Mesothelial cell of epicardium (in vitro differentiated cells): ENCODE data around the gene MESP2. TPM values are rescaled to one million over a fixed set of nuclear protein-coding genes. Genes with fewer than 3 reads are reported as not detected.
"Not testable (repeated sequence)": the region's sequence is repeated elsewhere in the genome, so short reads cannot be mapped to it uniquely, and the experiment has no call there.

ENCODE experiments used
- DNase-seq, 2 experiments: peaks; one replicate each; pipeline ENCODE4 v3.0.0; 2021; ENCODE audit warnings: low spot score in 2 of 2; ENCODE audit not compliant: unreplicated experiment in 2 of 2
- H3K27ac Mint-ChIP-seq: 2 replicates; pipeline ENCODE4 v1.8.0; 2021; ENCODE audit warnings: mixed read lengths
- H3K27me3 Mint-ChIP-seq: 2 replicates; pipeline ENCODE4 v1.8.0; 2021; ENCODE audit warnings: low read depth, mixed read lengths
- H3K36me3 Mint-ChIP-seq: 2 replicates; pipeline ENCODE4 v1.8.0; 2021; ENCODE audit warnings: mixed read lengths
- H3K4me1 Mint-ChIP-seq: 2 replicates; pipeline ENCODE4 v1.8.0; 2021; ENCODE audit warnings: mixed read lengths
- H3K4me3 Mint-ChIP-seq: 2 replicates; pipeline ENCODE4 v1.8.0; 2021; ENCODE audit warnings: mild to moderate bottlenecking, moderate library complexity, mixed read lengths
- H3K9me3 Mint-ChIP-seq: 2 replicates; pipeline ENCODE4 v1.8.0; 2021; ENCODE audit warnings: mixed read lengths
- total RNA-seq: library from RNA; stranded (reverse); gene quantifications from 3 replicates; pipeline ENCODE4 v1.2.1, GENCODE V29; 2021
- TF ChIP-seq, protein P1 (sequence below): fragments of 200-600 bp; sonication (generic); IDR thresholded peaks from one replicate; pipeline ENCODE4 v1.5.0; 2021; ENCODE audit warnings: antibody characterized with exemption; ENCODE audit not compliant: unreplicated experiment

Gene MESP2
- total RNA-seq, 1 donor from 2014 or later = 0.29 TPM

DNA sequence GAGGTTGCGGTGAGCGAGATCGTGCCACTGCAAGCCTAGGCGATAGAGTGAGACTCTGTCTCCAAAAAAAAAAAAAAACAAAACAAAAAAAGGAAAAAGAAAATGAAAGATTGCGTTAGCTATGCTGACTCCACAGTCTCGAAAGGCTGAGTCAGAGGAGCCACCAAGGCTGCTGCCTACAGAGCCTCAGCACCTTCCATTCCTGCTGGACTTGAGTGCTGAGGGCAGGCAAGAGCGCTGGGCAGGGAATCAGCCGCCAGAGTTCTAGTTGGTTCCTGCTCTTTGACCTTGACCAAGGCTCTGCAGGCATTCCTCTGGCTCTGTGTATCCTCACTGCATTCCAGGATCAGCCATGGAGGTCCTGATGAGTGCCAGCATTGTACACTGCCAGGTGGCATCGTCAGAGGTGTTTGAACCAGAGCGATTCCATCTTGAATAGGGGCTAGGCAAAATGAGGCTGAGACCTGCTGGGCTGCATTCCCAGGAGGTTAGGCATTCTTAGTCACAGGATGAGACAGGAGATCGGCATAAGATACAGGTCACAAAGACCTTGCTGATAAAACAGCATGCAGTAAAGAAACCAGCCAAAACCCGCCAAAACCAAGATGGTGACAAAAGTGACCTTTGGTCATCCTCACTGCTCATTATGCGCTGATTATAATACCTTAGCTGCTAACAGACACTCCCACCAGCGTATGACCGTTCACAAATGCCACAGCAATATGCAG is 5.9 kb downstream of the MESP2 start:
- TF ChIP-seq, protein P1, sequence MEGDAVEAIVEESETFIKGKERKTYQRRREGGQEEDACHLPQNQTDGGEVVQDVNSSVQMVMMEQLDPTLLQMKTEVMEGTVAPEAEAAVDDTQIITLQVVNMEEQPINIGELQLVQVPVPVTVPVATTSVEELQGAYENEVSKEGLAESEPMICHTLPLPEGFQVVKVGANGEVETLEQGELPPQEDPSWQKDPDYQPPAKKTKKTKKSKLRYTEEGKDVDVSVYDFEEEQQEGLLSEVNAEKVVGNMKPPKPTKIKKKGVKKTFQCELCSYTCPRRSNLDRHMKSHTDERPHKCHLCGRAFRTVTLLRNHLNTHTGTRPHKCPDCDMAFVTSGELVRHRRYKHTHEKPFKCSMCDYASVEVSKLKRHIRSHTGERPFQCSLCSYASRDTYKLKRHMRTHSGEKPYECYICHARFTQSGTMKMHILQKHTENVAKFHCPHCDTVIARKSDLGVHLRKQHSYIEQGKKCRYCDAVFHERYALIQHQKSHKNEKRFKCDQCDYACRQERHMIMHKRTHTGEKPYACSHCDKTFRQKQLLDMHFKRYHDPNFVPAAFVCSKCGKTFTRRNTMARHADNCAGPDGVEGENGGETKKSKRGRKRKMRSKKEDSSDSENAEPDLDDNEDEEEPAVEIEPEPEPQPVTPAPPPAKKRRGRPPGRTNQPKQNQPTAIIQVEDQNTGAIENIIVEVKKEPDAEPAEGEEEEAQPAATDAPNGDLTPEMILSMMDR = no peak
- H3K4me1 Mint-ChIP-seq = peaks cover 31% of the 10 kb centered on the region
- DNase-seq = no peak
- H3K9me3 Mint-ChIP-seq = peaks cover 6% of the 10 kb centered on the region
- no peak overlapping the region for H3K4me3 Mint-ChIP-seq
- H3K27me3 Mint-ChIP-seq = no peaks in the 10 kb centered on the region
- peak overlapping the region; percentile 8 for H3K27ac Mint-ChIP-seq
- no peaks in the 10 kb centered on the region for H3K36me3 Mint-ChIP-seq

DNA sequence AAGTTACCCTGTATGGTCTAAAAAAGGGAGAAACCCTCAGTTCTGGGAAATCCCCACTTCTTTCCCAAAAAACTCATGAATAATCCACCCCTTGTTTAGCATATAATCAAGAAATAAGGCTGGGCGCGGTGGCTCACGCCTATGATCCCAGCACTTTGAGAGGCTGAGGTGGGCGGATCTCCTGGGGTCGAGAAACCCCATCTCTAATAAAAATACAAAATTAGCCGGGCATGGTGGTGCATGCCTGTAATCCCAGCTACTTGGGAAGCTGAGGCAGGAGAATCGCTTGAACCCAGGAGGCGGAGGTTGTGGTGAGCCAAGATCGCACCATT is 6.5 kb downstream of the MESP2 start:
- H3K27me3 Mint-ChIP-seq, DNase-seq, H3K9me3 Mint-ChIP-seq, H3K27ac Mint-ChIP-seq, H3K36me3 Mint-ChIP-seq, H3K4me3 Mint-ChIP-seq: not testable (repeated sequence)
- peaks cover 31% of the 10 kb centered on the region for H3K4me1 Mint-ChIP-seq

DNA sequence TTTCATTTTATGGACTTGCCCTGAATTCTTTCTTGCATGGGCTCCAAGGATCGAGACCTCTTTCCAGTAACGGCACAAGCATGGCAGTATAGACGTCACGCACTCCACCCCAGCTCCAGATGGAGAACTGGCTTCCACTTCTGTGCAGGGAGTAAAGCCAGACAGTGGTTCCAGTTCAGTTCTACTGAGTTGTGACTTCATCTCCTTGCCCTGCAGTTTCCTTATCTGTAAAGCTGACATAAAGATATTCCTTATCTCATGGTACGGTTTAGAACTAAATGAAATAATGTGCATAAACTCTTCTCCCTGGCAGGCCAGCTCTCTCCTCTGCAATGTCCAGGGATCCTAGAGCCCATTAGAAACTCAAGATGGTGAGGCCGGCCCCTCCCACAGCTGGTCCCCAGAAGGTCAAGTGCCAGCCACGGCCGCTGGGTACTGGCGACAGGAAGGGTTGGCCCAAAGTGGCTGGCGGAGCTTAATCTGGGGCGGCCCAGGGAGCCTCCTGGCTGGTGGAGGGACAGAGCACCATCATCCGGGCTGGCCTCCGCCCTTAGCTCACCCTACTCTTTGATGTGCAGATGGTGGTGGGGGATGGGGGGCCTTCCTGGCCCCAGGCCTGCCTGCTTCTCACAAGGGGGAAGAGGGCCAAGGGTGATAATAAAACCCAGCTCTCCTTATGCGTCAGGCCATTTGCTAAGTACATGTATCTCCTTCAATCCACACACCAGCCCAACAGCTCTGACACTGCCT is 7.2 kb downstream of the MESP2 start:
- TF ChIP-seq, protein P1 = no peak
- peaks cover 31% of the 10 kb centered on the region for H3K4me1 Mint-ChIP-seq
- H3K27ac Mint-ChIP-seq = peak overlapping the region; percentile 80
- H3K9me3 Mint-ChIP-seq = peaks cover 16% of the 10 kb centered on the region
- no peak overlapping the region for H3K4me3 Mint-ChIP-seq
- H3K27me3 Mint-ChIP-seq = no peaks in the 10 kb centered on the region
- DNase-seq = no peak
- peaks cover 7% of the 10 kb centered on the region for H3K36me3 Mint-ChIP-seq

DNA sequence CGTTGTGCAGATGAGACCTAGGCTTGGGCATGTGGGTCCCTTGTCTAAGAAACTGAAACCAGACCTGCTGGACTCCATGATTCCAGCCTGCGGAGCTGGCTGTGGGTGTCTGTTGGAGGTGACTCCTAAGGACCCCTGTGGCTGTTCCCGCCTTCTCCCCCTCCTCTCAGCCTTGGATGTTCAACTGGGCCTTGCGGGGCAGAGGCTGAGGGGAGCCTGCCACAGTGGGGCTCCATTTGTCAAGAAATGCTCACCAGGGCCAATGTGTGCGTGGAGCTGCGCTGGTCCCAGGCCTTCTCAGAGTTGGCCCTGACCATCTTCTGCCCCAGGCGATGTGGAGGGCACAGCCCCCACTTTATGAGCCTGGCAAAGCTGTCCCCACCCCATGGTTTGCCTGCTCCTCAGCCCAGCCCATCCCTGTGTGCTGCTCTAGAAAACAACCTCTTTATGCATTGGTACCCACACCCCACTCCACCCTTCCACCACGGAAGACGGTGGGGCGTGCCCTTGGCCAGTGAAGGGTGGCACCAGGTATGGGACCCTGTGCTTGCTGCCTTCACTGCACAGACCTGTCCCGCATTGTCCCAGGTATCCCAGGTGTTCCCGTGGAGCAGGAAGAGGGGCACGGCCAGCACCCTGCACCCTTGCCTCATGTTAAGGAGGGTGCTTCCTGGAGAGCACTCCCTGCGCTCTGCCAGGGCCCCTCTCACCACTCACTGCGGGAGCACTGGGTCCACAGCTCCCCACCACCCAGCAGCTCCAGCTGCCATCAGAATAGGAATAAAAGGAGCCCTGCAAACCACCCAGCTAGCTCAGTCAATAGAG is 7.9 kb downstream of the MESP2 start:
- H3K36me3 Mint-ChIP-seq = peaks cover 8% of the 10 kb centered on the region
- peak overlapping the region; percentile 80 for H3K27ac Mint-ChIP-seq
- TF ChIP-seq, protein P1 = no peak
- no peak overlapping the region for H3K4me3 Mint-ChIP-seq
- H3K9me3 Mint-ChIP-seq = peaks cover 18% of the 10 kb centered on the region
- no peaks in the 10 kb centered on the region for H3K27me3 Mint-ChIP-seq
- peaks cover 28% of the 10 kb centered on the region for H3K4me1 Mint-ChIP-seq
- DNase-seq = no peak

DNA sequence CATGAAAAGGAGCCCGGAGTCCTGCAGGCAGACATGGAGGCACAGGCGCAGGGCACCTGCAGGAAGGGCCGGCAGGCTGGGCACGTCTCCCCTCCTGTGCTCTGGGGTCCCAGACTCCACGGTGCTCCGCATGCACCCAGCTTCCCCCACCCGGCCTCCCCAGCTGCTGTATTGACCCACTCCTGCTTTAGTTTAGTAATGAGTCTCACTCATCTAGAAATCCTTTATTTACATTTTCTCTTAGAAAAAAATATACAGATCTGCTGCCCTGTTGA is 8.5 kb downstream of the MESP2 start:
- TF ChIP-seq, protein P1 = no peak
- H3K9me3 Mint-ChIP-seq = peaks cover 18% of the 10 kb centered on the region
- H3K27me3 Mint-ChIP-seq = no peaks in the 10 kb centered on the region
- peaks cover 8% of the 10 kb centered on the region for H3K36me3 Mint-ChIP-seq
- no peak for DNase-seq
- H3K4me3 Mint-ChIP-seq = no peak overlapping the region
- H3K4me1 Mint-ChIP-seq = peaks cover 28% of the 10 kb centered on the region
- no peak overlapping the region for H3K27ac Mint-ChIP-seq
